Caco-2 (cell line): ENCODE results near the gene USP6. TPM values are rescaled to one million over a fixed set of nuclear protein-coding genes. Genes with fewer than 3 reads are reported as not detected.
"Not testable (repeated sequence)": the region's sequence is repeated elsewhere in the genome, so short reads cannot be mapped to it uniquely, and the experiment has no call there.

Experiments used
- BruUV-seq: library from RNA; stranded (reverse); fragments of 400-500 nt; replicated peaks from 2 replicates; lab custom pipeline; 2021; lab: Mats Ljungman, UMichigan
- CTCF ChIA-PET: fragments of 300-600 bp; sonication (Branson Sonifier 250); formaldehyde crosslinking; loops from one replicate; lab custom pipeline; 2022; ENCODE audit warnings: antibody characterized with exemption; lab: Charles Lee
- POLR2A ChIA-PET: fragments of 300-600 bp; sonication (Branson Sonifier 250); formaldehyde crosslinking; loops from one replicate; lab custom pipeline; 2022; ENCODE audit warnings: antibody characterized with exemption; lab: Charles Lee
- DNase-seq, 2 experiments: peaks; one replicate each; pipeline versions ENCODE4 v3.0.0 to v3.0.0-alpha.2; 2020 to 2022
- H3K27me3 ChIP-seq: replicated peaks from 2 replicates; pipeline ENCODE4 v1.6.0; 2011; ENCODE audit warnings: low read length; ENCODE audit not compliant: control insufficient read depth, insufficient read depth
- H3K36me3 ChIP-seq: 2 replicates; pipeline ENCODE4 v1.5.1; 2011; ENCODE audit warnings: low read length; ENCODE audit not compliant: control insufficient read depth, insufficient read depth
- H3K4me1 ChIP-seq: fragments of 250-450 bp; sonication (Bioruptor Pico); 2 replicates; pipeline ENCODE4 v1.5.1; 2020; ENCODE audit warnings: mild to moderate bottlenecking
- H3K4me3 ChIP-seq: 2 replicates; pipeline ENCODE4 v1.5.1; 2011; ENCODE audit warnings: low read depth, mild to moderate bottlenecking, control low read depth, low read length
- H3K9me3 ChIP-seq: fragments of 250-450 bp; sonication (Bioruptor Pico); 2 replicates; pipeline ENCODE4 v1.5.1; 2020; ENCODE audit warnings: mild to moderate bottlenecking, moderate library complexity
- H3K27ac Mint-ChIP-seq: one replicate; pipeline ENCODE4 v1.8.0; 2022; ENCODE audit warnings: mixed read lengths; ENCODE audit not compliant: unreplicated experiment
- H3K27me3 Mint-ChIP-seq: one replicate; pipeline ENCODE4 v1.8.0; 2022; ENCODE audit warnings: mixed read lengths; ENCODE audit not compliant: insufficient read depth, unreplicated experiment
- H3K36me3 Mint-ChIP-seq: one replicate; pipeline ENCODE4 v1.8.0; 2022; ENCODE audit warnings: mild to moderate bottlenecking, mixed read lengths; ENCODE audit not compliant: insufficient read depth, unreplicated experiment
- H3K4me1 Mint-ChIP-seq: one replicate; pipeline ENCODE4 v1.8.0; 2022; ENCODE audit warnings: low read depth, mixed read lengths; ENCODE audit not compliant: unreplicated experiment
- H3K4me3 Mint-ChIP-seq: one replicate; pipeline ENCODE4 v1.8.0; 2022; ENCODE audit warnings: mild to moderate bottlenecking, moderate library complexity, mixed read lengths; ENCODE audit not compliant: unreplicated experiment
- H3K9me3 Mint-ChIP-seq: one replicate; pipeline ENCODE4 v1.8.0; 2022; ENCODE audit warnings: mixed read lengths; ENCODE audit not compliant: unreplicated experiment
- CTCF ChIP-seq, 2 experiments: fragments of 200-600 bp in 1 of 2; IDR thresholded peaks; 1 replicate in 1 of 2; 2 replicates in 1 of 2; pipeline versions ENCODE4 v1.5.1 to v1.8.0; 2011 to 2022; ENCODE audit warnings: antibody characterized with exemption in 1 of 2, control low read depth in 1 of 2, inconsistent platforms in 1 of 2, low read depth in 1 of 2, low read length in 1 of 2, mild to moderate bottlenecking in 1 of 2, moderate library complexity in 1 of 2; ENCODE audit not compliant: insufficient read depth in 1 of 2, severe bottlenecking in 1 of 2, unreplicated experiment in 1 of 2
- intact Hi-C: fragments of 100-400 bp; cut with micrococcal nuclease; formaldehyde crosslinking; loops from one replicate; pipeline ENCODE4 v1.10.0; 2022; ENCODE audit not compliant: unreplicated experiment
- total RNA-seq: library from RNA; stranded (reverse); gene quantifications from 2 replicates; pipeline ENCODE4 v1.2.3, GENCODE V29; 2022

Gene USP6
- total RNA-seq, 1 experiment from 2014 or later = 0.16 TPM

GRCh38 chr17:5122586-5123342, 6.9 kb downstream of the USP6 start:
- ChIA-PET POLR2A (no interaction called here), CTCF (no interaction called here)
- no peaks in the 10 kb centered on the region for H3K36me3 ChIP-seq
- H3K9me3 ChIP-seq = no peaks in the 10 kb centered on the region
- peak overlapping the region; percentile 35 for H3K4me3 ChIP-seq
- H3K9me3 Mint-ChIP-seq = no peaks in the 10 kb centered on the region
- H3K4me3 Mint-ChIP-seq = peak overlapping the region; percentile 63
- intact Hi-C loops = no loop called here
- BruUV-seq = no TSS peak
- DNase-seq = peak in 1 of 2 experiments; percentile 7
- no peaks in the 10 kb centered on the region for H3K36me3 Mint-ChIP-seq
- H3K27me3 ChIP-seq = no peaks in the 10 kb centered on the region
- H3K4me1 ChIP-seq = no peaks in the 10 kb centered on the region
- H3K4me1 Mint-ChIP-seq = no peaks in the 10 kb centered on the region
- no peaks in the 10 kb centered on the region for H3K27me3 Mint-ChIP-seq
- TF ChIP-seq CTCF (IDR thresholded peaks at IDR 0.05; ENCODE audit: insufficient read depth in 1 of 2, low read depth in 1 of 2, low read length in 1 of 2, severe bottlenecking in 1 of 2, unreplicated experiment in 1 of 2) = no peak
- no peak overlapping the region for H3K27ac Mint-ChIP-seq

- Histone ChIP-seq H3K27me3 (no peaks in the 10 kb centered on the region), H3K9me3 (no peaks in the 10 kb centered on the region), H3K36me3 (no peaks in the 10 kb centered on the region), H3K4me3 (no peak overlapping the region), H3K4me1 (no peaks in the 10 kb centered on the region)
- no TSS peak for BruUV-seq
- no peak overlapping the region for H3K27ac Mint-ChIP-seq
- H3K9me3 Mint-ChIP-seq = no peaks in the 10 kb centered on the region
- CTCF ChIA-PET = no interaction called here
- no peaks in the 10 kb centered on the region for H3K4me1 Mint-ChIP-seq
- no peaks in the 10 kb centered on the region for H3K36me3 Mint-ChIP-seq
- no peak for TF ChIP-seq CTCF (IDR thresholded peaks at IDR 0.05; ENCODE audit: insufficient read depth in 1 of 2, low read depth in 1 of 2, low read length in 1 of 2, severe bottlenecking in 1 of 2, unreplicated experiment in 1 of 2)
- intact Hi-C loops = no loop called here
- POLR2A ChIA-PET = no interaction called here
- no peaks in the 10 kb centered on the region for H3K27me3 Mint-ChIP-seq
- no peak overlapping the region for H3K4me3 Mint-ChIP-seq
- no peak for DNase-seq
Measured at GRCh38 chr17:5123343-5124124, 7.7 kb downstream of the USP6 start.

- H3K4me1 ChIP-seq, CTCF ChIA-PET, H3K36me3 Mint-ChIP-seq, H3K4me1 Mint-ChIP-seq, DNase-seq, H3K27me3 ChIP-seq, H3K9me3 Mint-ChIP-seq, POLR2A ChIA-PET, H3K4me3 ChIP-seq, H3K4me3 Mint-ChIP-seq, H3K27ac Mint-ChIP-seq, H3K27me3 Mint-ChIP-seq, H3K36me3 ChIP-seq, BruUV-seq, H3K9me3 ChIP-seq, intact Hi-C loops: not testable (repeated sequence)
Measured at GRCh38 chr17:5124125-5124760, 8.4 kb downstream of the USP6 start.

- intact Hi-C loops, H3K9me3 ChIP-seq, H3K4me1 ChIP-seq, H3K36me3 ChIP-seq, H3K4me3 Mint-ChIP-seq, BruUV-seq, H3K9me3 Mint-ChIP-seq, DNase-seq, CTCF ChIA-PET, H3K36me3 Mint-ChIP-seq, H3K4me3 ChIP-seq, POLR2A ChIA-PET, H3K27ac Mint-ChIP-seq, H3K27me3 Mint-ChIP-seq, H3K4me1 Mint-ChIP-seq, H3K27me3 ChIP-seq: not testable (repeated sequence)
Measured at GRCh38 chr17:5124896-5125295, 9.1 kb downstream of the USP6 start.
